PFSK-1 (cell line): Measurements from ENCODE around the gene INTS14.

ENCODE experiments used
- FOXP2 ChIP-seq: optimal IDR thresholded peaks from 2 replicates; pipeline ENCODE3; 2011; ENCODE audit warnings: borderline replicate concordance, control low read depth, inconsistent platforms; ENCODE audit not compliant: insufficient read depth; ENCODE audit errors: extremely low read length, extremely low read depth
- POLR2AphosphoS5 ChIP-seq: IDR thresholded peaks from 2 replicates; pipeline ENCODE4 v1.6.1; 2012; ENCODE audit warnings: low read depth, mild to moderate bottlenecking, control low read depth, low read length, moderate library complexity
- SIN3A ChIP-seq: IDR thresholded peaks from 2 replicates; pipeline ENCODE4 v1.6.1; 2012; ENCODE audit warnings: mild to moderate bottlenecking, low read length, moderate library complexity, borderline replicate concordance; ENCODE audit not compliant: insufficient read depth
- TAF1 ChIP-seq: IDR thresholded peaks from 2 replicates; pipeline ENCODE4 v1.6.1; 2012; ENCODE audit warnings: low read length, control low read depth, borderline replicate concordance; ENCODE audit not compliant: insufficient read depth
- TF ChIP-seq, protein P1 (sequence below), 2 experiments: IDR thresholded peaks; 2 replicates each; pipeline versions ENCODE4 v1.6.1 to v1.8.0; 2011 to 2012; ENCODE audit warnings: low read depth in 2 of 2, low read length in 2 of 2, control low read depth in 1 of 2, inconsistent platforms in 1 of 2, mild to moderate bottlenecking in 1 of 2, moderate library complexity in 1 of 2; ENCODE audit not compliant: insufficient read depth in 1 of 2

DNA sequence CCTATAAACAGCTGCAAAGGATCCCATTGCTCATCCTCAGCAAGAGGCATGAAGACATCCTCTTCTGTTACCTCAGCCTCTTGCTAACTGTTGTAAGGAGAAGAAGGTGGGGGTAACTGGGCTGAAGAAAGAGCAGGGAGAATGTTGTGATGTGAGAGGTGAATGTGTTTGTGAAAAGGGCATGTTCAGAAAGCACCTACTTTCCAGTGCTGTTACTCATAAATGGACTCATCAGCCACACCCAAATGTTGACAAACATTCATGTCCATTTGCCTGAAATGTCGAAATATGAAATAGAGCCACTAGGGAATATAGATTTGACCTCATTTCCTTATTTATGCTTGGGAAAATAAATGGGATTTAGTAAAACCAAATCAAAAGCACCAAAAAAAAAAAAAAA is 23.4 kb upstream of the INTS14 start:
- TF ChIP-seq, protein P1, sequence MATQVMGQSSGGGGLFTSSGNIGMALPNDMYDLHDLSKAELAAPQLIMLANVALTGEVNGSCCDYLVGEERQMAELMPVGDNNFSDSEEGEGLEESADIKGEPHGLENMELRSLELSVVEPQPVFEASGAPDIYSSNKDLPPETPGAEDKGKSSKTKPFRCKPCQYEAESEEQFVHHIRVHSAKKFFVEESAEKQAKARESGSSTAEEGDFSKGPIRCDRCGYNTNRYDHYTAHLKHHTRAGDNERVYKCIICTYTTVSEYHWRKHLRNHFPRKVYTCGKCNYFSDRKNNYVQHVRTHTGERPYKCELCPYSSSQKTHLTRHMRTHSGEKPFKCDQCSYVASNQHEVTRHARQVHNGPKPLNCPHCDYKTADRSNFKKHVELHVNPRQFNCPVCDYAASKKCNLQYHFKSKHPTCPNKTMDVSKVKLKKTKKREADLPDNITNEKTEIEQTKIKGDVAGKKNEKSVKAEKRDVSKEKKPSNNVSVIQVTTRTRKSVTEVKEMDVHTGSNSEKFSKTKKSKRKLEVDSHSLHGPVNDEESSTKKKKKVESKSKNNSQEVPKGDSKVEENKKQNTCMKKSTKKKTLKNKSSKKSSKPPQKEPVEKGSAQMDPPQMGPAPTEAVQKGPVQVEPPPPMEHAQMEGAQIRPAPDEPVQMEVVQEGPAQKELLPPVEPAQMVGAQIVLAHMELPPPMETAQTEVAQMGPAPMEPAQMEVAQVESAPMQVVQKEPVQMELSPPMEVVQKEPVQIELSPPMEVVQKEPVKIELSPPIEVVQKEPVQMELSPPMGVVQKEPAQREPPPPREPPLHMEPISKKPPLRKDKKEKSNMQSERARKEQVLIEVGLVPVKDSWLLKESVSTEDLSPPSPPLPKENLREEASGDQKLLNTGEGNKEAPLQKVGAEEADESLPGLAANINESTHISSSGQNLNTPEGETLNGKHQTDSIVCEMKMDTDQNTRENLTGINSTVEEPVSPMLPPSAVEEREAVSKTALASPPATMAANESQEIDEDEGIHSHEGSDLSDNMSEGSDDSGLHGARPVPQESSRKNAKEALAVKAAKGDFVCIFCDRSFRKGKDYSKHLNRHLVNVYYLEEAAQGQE (IDR thresholded peaks at IDR 0.05; ENCODE audit: insufficient read depth in 1 of 2, low read depth in 2 of 2, low read length in 2 of 2), result no peak
- TF ChIP-seq POLR2AphosphoS5, result no peak
- TF ChIP-seq SIN3A, result no peak
- no peak for TF ChIP-seq FOXP2
- no peak for TF ChIP-seq TAF1
